GOT3 (cell line): ENCODE measurements around the gene ZNF419.

Experiments used
- DNase-seq: peaks from one replicate; lab custom pipeline; 2025; ENCODE audit warnings: mixed read lengths; lab: John Stamatoyannopoulos, UW

Gene ZNF419

DNA sequence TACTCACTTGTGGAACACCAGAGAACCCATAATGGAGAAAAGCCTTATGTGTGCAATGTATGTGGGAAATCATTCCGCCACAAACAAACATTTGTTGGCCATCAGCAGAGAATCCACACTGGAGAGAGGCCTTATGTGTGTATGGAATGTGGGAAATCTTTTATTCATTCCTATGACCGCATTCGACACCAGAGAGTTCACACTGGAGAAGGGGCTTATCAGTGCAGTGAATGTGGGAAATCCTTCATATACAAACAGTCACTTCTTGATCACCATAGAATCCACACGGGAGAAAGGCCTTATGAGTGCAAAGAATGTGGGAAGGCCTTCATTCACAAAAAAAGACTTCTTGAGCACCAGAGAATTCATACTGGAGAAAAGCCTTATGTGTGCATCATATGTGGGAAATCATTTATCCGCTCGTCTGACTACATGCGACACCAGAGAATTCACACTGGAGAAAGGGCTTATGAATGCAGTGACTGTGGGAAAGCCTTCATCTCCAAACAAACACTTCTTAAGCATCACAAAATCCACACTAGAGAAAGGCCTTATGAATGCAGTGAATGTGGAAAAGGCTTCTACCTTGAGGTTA, 50.5 kb downstream of the ZNF419 start:
- DNase-seq: no peak
